Neutrophil (primary cell): ENCODE measurements around the gene POLG.

Experiments
- H3K27ac ChIP-seq: fragments of 200-600 bp; sonication (generic); 2 replicates; pipeline ENCODE4 v1.5.1; 2016; ENCODE audit warnings: mild to moderate bottlenecking, moderate library complexity
- H3K27me3 ChIP-seq: fragments of 200-600 bp; sonication (generic); 2 replicates; pipeline ENCODE4 v1.6.0; 2016; ENCODE audit warnings: mild to moderate bottlenecking
- H3K36me3 ChIP-seq: fragments of 200-600 bp; sonication (generic); 2 replicates; pipeline ENCODE4 v1.5.1; 2017
- H3K4me1 ChIP-seq, 2 experiments: fragments of 200-600 bp in 1 of 2; sonication (generic) in 1 of 2; 1 replicate in 1 of 2; 2 replicates in 1 of 2; pipeline versions ENCODE4 v1.5.1 to v1.6.1; 2013 to 2016; ENCODE audit warnings: low read depth in 1 of 2, low read length in 1 of 2, mild to moderate bottlenecking in 1 of 2, moderate library complexity in 1 of 2; ENCODE audit not compliant: control insufficient read depth in 1 of 2, insufficient read depth in 1 of 2
- H3K4me3 ChIP-seq, 2 experiments: fragments of 200-600 bp in 1 of 2; sonication (generic) in 1 of 2; 1 replicate in 1 of 2; 2 replicates in 1 of 2; pipeline ENCODE4 v1.5.1; 2013 to 2016; ENCODE audit warnings: low read depth in 1 of 2, low read length in 1 of 2, mild to moderate bottlenecking in 1 of 2, moderate library complexity in 1 of 2
- H3K9me3 ChIP-seq: fragments of 200-600 bp; sonication (generic); 2 replicates; pipeline ENCODE4 v1.5.1; 2016
- TF ChIP-seq, protein P1 (sequence below): fragments of 200-600 bp; sonication (generic); IDR thresholded peaks from 2 replicates; pipeline ENCODE4 v1.5.1; 2016; ENCODE audit warnings: antibody characterized with exemption

POLG gene

DNA sequence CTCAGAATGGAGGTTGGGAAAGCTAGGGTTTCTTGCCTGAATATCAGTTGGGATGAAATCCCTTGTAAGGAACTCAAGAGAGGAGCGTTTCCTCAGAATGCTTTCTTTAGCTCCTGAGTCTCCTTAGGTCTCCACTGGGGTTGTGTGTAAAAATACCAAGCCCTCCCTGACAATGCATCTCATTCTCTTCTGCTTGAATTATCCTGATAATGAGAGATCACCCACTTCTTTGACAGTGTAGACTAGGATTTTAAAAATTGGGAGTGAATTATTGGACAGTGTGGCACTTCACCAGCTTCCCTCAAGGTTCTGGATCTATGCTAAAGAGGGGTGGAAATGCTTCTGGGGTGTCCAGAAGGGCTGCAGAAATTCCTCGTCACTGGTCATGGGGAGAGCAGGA lies 41.8 kb upstream of the POLG start:
- peaks cover 6 to 19% of the 10 kb centered on the region in 2 experiments for H3K4me1 ChIP-seq
- no peak overlapping the region for H3K4me3 ChIP-seq
- H3K27ac ChIP-seq, result no peak overlapping the region
- H3K27me3 ChIP-seq, result peaks cover 100% of the 10 kb centered on the region
- TF ChIP-seq, protein P1, sequence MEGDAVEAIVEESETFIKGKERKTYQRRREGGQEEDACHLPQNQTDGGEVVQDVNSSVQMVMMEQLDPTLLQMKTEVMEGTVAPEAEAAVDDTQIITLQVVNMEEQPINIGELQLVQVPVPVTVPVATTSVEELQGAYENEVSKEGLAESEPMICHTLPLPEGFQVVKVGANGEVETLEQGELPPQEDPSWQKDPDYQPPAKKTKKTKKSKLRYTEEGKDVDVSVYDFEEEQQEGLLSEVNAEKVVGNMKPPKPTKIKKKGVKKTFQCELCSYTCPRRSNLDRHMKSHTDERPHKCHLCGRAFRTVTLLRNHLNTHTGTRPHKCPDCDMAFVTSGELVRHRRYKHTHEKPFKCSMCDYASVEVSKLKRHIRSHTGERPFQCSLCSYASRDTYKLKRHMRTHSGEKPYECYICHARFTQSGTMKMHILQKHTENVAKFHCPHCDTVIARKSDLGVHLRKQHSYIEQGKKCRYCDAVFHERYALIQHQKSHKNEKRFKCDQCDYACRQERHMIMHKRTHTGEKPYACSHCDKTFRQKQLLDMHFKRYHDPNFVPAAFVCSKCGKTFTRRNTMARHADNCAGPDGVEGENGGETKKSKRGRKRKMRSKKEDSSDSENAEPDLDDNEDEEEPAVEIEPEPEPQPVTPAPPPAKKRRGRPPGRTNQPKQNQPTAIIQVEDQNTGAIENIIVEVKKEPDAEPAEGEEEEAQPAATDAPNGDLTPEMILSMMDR, result no peak
- H3K9me3 ChIP-seq, result no peaks in the 10 kb centered on the region
- H3K36me3 ChIP-seq, result no peaks in the 10 kb centered on the region

DNA sequence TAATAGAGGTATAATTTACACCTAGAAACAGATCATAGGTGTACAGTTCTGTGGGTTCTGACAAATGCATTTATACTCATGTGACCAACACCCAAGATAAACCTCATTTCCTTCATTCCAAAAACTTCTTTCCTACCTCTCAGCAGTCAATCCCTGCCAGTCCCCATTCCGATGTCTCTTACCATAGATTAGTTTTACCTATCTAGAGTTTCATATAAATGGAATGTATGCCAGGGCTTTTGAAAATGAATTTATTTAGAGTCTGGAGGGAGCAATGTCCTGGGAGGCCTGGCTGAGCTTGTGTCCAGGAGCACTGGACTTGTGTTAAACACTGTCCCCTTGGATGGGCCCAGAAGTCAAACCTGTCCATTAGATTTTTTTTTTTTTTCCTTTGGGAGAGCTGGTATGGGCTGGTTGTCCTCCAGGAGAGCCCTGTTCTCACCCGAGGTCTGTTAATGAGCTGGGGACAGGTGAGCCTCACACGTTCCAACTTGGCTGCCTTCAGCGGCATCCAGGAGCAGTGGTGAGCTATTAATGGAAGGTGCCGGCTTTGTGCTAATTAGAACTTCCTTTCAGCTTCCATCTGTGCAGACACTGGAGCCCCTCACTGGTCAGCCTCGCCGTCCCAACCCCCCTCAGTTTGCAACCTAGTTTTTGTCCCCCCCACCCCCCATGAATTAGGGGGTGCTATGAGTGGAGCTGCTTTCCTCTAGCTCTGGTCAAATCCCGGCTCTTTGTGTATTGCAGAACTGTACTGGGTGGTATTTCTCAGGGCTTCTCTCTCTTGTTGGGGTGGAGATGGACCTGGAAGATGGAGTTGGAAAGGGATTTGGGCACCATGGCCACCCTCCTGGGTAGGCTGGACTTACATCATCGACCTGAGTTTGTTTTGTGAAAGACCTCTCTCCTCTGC lies 40.7 kb upstream of the POLG start:
- Histone ChIP-seq H3K27ac (no peak overlapping the region), H3K9me3 (no peaks in the 10 kb centered on the region), H3K36me3 (no peaks in the 10 kb centered on the region), H3K27me3 (peaks cover 100% of the 10 kb centered on the region), H3K4me1 (peaks cover 6 to 27% of the 10 kb centered on the region in 2 experiments), H3K4me3 (no peak overlapping the region)
- TF ChIP-seq, protein P1, result no peak

DNA sequence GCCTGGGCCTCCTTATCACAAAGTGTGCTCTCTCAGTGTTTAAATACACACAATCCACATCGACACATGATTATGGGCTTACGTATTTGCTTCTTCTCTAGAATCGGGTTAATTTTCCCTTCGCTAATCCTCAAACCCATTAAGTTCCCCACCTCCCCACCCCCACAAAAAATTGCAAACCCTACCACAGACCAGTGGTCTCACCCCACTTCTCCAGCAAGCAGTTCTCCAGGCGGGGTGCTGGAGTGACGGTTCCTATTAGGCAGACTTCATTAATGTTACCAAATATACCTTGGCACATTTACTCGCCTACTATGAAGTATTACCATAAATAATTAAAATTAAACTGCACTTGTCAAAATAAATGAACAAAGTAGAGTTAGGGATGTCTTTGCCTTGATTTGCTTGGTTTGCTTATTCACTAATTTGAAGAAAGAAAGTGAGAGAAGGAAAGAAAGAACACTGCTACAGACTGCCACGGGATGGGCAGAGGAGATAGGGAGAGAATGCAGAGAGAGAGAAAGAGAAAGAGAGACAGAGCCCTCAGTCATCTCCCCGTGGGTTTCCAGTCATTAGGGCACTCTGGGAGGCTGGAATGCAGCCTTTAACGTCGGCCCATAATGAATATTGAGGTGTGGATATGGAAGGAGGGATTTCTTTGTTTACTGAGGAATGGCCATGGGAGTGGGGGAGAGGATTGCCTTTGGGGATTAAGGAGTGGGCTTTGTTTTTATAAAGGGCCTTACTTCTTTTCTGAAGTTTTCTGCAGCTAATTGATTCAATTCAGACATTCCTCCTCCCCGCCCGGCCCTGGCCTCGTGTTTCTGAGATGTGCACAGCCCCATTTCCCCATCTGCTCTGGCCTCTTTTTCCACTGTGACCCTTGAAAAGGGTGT lies 39.7 kb upstream of the POLG start:
- TF ChIP-seq, protein P1, result no peak
- Histone ChIP-seq H3K4me3 (no peak overlapping the region), H3K4me1 (peaks cover 6 to 26% of the 10 kb centered on the region in 2 experiments), H3K27ac (no peak overlapping the region), H3K36me3 (no peaks in the 10 kb centered on the region), H3K27me3 (peaks cover 100% of the 10 kb centered on the region), H3K9me3 (no peaks in the 10 kb centered on the region)

DNA sequence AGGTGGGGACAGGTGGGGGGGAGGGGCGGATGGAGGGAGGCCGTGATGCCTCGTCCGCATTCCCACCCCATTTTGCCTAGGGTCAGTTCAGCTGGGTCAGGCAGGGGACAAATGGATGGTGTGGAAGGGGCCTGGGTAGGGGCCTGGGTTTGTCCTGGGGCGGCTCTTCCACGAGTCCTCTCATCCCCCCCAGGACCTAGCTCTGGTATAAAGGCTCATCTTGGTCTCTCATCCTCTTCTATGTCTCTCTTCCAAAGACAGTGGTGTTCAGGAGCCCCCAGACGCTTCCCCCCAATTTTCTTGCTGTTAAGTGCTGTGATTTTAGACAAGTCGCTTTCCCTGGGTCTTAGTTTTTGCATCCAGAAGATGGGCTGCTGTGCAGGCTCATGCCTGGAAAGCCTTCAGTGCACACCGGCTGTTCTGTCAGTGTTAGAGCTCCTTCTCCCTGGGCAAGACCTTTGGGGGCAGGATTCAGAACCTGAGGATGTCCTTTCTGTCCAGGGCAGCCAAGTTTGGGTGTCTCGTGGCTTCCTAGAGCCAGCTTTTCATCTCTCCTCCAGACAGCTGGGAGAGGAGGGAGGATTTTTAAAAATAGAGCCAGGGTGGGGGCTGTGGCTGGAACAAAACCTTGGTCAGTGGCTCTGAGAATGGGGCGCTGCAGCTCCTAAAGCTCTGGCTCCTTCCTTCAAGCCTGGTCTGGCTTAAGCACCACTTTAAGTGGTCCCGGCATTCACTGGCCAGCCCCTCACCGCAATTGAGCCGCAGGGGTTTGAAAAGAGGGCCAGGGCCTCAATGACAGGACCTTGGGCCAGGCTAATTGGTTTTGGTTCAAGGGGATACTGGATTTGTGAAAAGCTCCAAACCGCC lies 37.7 kb upstream of the POLG start:
- TF ChIP-seq, protein P1, result no peak
- Histone ChIP-seq H3K27ac (no peak overlapping the region), H3K27me3 (peaks cover 100% of the 10 kb centered on the region), H3K36me3 (no peaks in the 10 kb centered on the region), H3K4me1 (peaks cover 0 to 18% of the 10 kb centered on the region in 2 experiments), H3K9me3 (no peaks in the 10 kb centered on the region), H3K4me3 (no peak overlapping the region)
